IPS-NIHi11 (cell line): ENCODE results near the gene KYAT1.
"Not testable (repeated sequence)": the region's sequence is repeated elsewhere in the genome, so short reads cannot be mapped to it uniquely, and the experiment has no call there.

ENCODE experiments used
- DNase-seq: peaks from one replicate; pipeline ENCODE4 v3.0.0; 2012; ENCODE audit warnings: mixed read lengths, low spot score

Gene KYAT1

GRCh38 chr9:128885376-128885775 is 3.6 kb upstream of the KYAT1 start:
- DNase-seq, result no peak

- no peak for DNase-seq
Measured at GRCh38 chr9:128884164-128884563, 2.4 kb upstream of the KYAT1 start.

GRCh38 chr9:128882677-128883603 is 1.2 kb upstream of the KYAT1 start:
- no peak for DNase-seq

- DNase-seq, result no peak
Measured at GRCh38 chr9:128877852-128878251, 3.9 kb downstream of the KYAT1 start.

- not testable (repeated sequence) for DNase-seq
Measured at GRCh38 chr9:128870941-128871265, 10.8 kb downstream of the KYAT1 start.

GRCh38 chr9:128870128-128870940 is 11.4 kb downstream of the KYAT1 start:
- no peak for DNase-seq

- peak; percentile 91 for DNase-seq
Measured at GRCh38 chr9:128863647-128864046, 18.1 kb downstream of the KYAT1 start.

- DNase-seq, result no peak
Measured at GRCh38 chr9:128862401-128862851, 19.3 kb downstream of the KYAT1 start.

- no peak for DNase-seq
Measured at GRCh38 chr9:128861501-128861900, 20.2 kb downstream of the KYAT1 start.

- no peak for DNase-seq
Measured at GRCh38 chr9:128860937-128861336, 20.8 kb downstream of the KYAT1 start.

- not testable (repeated sequence) for DNase-seq
Measured at GRCh38 chr9:128858476-128858875, 23.3 kb downstream of the KYAT1 start.

- not testable (repeated sequence) for DNase-seq
Measured at GRCh38 chr9:128854454-128854853, 27.3 kb downstream of the KYAT1 start.

GRCh38 chr9:128852646-128853045 is 29.1 kb downstream of the KYAT1 start:
- DNase-seq, result not testable (repeated sequence)

GRCh38 chr9:128851779-128852600 is 29.8 kb downstream of the KYAT1 start:
- DNase-seq, result not testable (repeated sequence)

- DNase-seq, result not testable (repeated sequence)
Measured at GRCh38 chr9:128851024-128851423, 30.7 kb downstream of the KYAT1 start.

GRCh38 chr9:128847803-128848202 is 33.9 kb downstream of the KYAT1 start:
- DNase-seq, result no peak

GRCh38 chr9:128846680-128847030 is 35.1 kb downstream of the KYAT1 start:
- DNase-seq, result no peak

GRCh38 chr9:128845186-128845931 is 36.4 kb downstream of the KYAT1 start:
- peak; percentile 71 for DNase-seq

GRCh38 chr9:128843171-128843570 is 38.6 kb downstream of the KYAT1 start:
- not testable (repeated sequence) for DNase-seq

GRCh38 chr9:128841694-128842492 is 39.9 kb downstream of the KYAT1 start:
- no peak for DNase-seq

- no peak for DNase-seq
Measured at GRCh38 chr9:128840524-128840923, 41.2 kb downstream of the KYAT1 start.
